ENCODE measurements around the gene HACD4.
"Not testable (repeated sequence)": the region's sequence is repeated elsewhere in the genome, so short reads cannot be mapped to it uniquely, and the experiment has no call there.

HACD4 gene

DNA sequence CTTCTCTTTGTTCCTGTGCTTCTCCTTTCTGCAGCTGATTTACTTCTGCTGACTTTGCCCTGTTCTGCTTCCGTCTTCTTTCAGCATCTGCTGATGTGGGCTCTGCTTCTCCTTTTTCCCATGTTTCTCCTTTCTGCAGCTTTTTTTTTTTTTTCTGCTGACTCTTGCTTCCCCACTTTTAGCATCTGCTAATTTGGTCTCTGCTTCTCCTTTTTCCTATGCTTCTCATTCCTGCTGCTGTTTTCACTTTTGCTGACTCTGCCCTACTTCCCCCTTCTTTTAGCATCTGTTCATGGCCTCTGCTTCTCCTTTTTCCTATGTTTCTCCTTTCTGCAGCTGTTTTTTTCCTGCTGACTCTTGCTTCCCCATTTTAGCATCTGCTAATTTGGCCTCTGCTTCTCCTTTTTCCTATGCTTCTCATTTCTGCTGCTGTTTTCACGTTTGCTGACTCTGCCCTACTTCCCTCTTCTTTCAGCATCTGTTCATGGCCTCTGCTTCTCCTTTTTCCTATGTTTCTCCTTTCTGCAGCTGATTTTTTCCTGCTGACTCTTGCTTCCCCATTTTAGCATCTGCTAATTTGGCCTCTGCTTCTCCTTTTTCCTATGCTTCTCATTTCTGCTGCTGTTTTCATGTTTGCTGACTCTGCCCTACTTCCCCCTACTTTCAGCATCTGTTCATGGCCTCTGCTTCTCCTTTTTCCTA, 58.0 kb downstream of the HACD4 start:
- not testable (repeated sequence) for DNase-seq (ENCODE audit: low read depth)

GRCh38 chr9:20972684-20973083, 58.8 kb downstream of the HACD4 start:
- no peak for DNase-seq (ENCODE audit: low read depth)

DNA sequence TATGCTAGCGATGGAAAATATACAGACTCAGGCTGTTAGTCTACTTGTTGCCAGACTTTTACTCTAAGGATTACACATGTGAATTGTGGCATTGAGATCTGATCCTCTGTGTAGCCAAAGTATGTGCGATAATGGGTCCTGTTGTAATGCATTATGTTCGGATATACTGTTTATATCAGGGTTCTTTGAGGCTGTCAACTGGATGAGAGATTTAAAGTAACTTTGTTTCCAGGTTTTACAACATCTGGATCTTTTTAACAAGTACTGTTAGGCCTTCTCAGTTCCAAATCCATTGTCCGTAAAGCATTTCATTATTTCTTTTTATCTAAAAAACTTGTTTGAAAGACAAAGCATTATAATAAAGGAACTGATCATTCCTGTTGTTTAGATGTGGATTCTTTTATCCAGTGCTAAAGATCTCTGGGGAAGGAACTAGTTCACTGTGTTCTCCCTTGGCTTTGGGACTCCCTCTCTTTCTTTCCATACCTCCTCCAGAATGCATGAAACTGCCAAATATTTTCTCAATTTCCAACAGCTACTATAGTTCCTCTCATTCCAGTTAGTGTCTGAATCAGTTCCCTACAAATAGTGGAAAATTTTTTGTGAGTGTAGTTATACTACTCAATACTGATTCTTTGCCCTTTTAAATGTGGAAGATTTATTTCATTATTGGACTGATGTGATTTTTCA, 68.8 kb downstream of the HACD4 start:
- no peak for DNase-seq (ENCODE audit: low read depth)

- DNase-seq (ENCODE audit: low read depth), result no peak
Measured at GRCh38 chr9:20950707-20951106, 80.7 kb downstream of the HACD4 start.
